ENCODE measurements around the gene IFI35. TPM values are rescaled to one million over a fixed set of nuclear protein-coding genes. Genes with fewer than 3 reads are reported as not detected.

Gene IFI35
- total RNA-seq, 4 donors from 2014 or later = 36.1 to 59.0 (median 37.9) TPM

GRCh38 chr17:43034894-43035293 is 28.3 kb downstream of the IFI35 start:
- no peaks in the 10 kb centered on the region for H3K9me3 ChIP-seq
- no peaks in the 10 kb centered on the region for H3K36me3 ChIP-seq
- TF ChIP-seq, protein P1, sequence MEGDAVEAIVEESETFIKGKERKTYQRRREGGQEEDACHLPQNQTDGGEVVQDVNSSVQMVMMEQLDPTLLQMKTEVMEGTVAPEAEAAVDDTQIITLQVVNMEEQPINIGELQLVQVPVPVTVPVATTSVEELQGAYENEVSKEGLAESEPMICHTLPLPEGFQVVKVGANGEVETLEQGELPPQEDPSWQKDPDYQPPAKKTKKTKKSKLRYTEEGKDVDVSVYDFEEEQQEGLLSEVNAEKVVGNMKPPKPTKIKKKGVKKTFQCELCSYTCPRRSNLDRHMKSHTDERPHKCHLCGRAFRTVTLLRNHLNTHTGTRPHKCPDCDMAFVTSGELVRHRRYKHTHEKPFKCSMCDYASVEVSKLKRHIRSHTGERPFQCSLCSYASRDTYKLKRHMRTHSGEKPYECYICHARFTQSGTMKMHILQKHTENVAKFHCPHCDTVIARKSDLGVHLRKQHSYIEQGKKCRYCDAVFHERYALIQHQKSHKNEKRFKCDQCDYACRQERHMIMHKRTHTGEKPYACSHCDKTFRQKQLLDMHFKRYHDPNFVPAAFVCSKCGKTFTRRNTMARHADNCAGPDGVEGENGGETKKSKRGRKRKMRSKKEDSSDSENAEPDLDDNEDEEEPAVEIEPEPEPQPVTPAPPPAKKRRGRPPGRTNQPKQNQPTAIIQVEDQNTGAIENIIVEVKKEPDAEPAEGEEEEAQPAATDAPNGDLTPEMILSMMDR (IDR thresholded peaks at IDR 0.05) = no peak
- TF ChIP-seq POLR2A (IDR thresholded peaks at IDR 0.05) = no peak
- no peak for TF ChIP-seq EP300 (IDR thresholded peaks at IDR 0.05)
- DNase-seq (ENCODE audit: low spot score in 2 of 2) = no peak
- no peak overlapping the region for H3K4me3 ChIP-seq
- H3K27me3 ChIP-seq = no peaks in the 10 kb centered on the region
- peaks cover 0 to 10% (median 0%) of the 10 kb centered on the region in 4 donors for H3K4me1 ChIP-seq
- 58 to 61% methylated on average over 3 of the region's 3 CpGs for WGBS, 2 donors
- no peak overlapping the region for H3K27ac ChIP-seq

DNA sequence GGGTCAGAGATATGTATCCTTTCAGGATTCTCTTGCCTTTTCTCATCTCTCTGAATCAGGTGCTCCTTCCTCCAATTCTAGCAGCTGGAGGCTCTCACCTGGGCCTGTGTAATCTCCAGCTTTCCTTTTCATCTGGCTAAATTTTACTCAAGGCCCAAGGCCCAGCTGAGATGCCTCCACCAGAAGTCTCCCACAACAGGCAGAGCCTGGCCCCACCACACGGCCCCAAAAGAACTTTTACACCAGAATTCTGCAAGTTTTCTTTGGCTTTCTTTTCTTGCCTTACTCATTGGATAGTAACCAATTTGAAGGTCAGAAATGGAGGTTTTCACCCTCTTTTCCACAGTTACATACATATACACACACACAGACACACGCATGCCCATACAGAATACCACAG is 33.1 kb downstream of the IFI35 start:
- TF ChIP-seq EP300 (IDR thresholded peaks at IDR 0.05) = no peak
- TF ChIP-seq, protein P1 (IDR thresholded peaks at IDR 0.05) = no peak
- no peak for TF ChIP-seq POLR2A (IDR thresholded peaks at IDR 0.05)
- H3K9me3 ChIP-seq = no peaks in the 10 kb centered on the region
- H3K36me3 ChIP-seq = no peaks in the 10 kb centered on the region
- H3K27me3 ChIP-seq = no peaks in the 10 kb centered on the region
- H3K4me1 ChIP-seq = peaks cover 0 to 6% (median 0%) of the 10 kb centered on the region in 4 donors
- WGBS, 2 donors = 91% methylated on average over 2 of the region's 2 CpGs
- no peak overlapping the region for H3K27ac ChIP-seq
- no peak for DNase-seq (ENCODE audit: low spot score in 2 of 2)
- no peak overlapping the region for H3K4me3 ChIP-seq

GRCh38 chr17:43040655-43041054 is 34.1 kb downstream of the IFI35 start:
- H3K9me3 ChIP-seq = no peaks in the 10 kb centered on the region
- H3K36me3 ChIP-seq = peaks cover 0 to 8% (median 0%) of the 10 kb centered on the region in 3 donors
- H3K27ac ChIP-seq = no peak overlapping the region
- peaks cover 0 to 4% (median 0%) of the 10 kb centered on the region in 4 donors for H3K4me1 ChIP-seq
- 83 to 87% methylated on average over 2 of the region's 2 CpGs for WGBS, 2 donors
- no peak overlapping the region for H3K4me3 ChIP-seq
- TF ChIP-seq, protein P1 (IDR thresholded peaks at IDR 0.05) = no peak
- TF ChIP-seq EP300 (IDR thresholded peaks at IDR 0.05) = no peak
- no peak for TF ChIP-seq POLR2A (IDR thresholded peaks at IDR 0.05)
- DNase-seq (ENCODE audit: low spot score in 2 of 2) = no peak
- H3K27me3 ChIP-seq = no peaks in the 10 kb centered on the region

GRCh38 chr17:43042025-43042628 is 35.5 kb downstream of the IFI35 start:
- no peak for DNase-seq (ENCODE audit: low spot score in 2 of 2)
- Histone ChIP-seq H3K4me1 (no peaks in the 10 kb centered on the region), H3K27ac (no peak overlapping the region), H3K27me3 (no peaks in the 10 kb centered on the region), H3K36me3 (peaks cover 0 to 8% (median 0%) of the 10 kb centered on the region in 3 donors), H3K9me3 (no peaks in the 10 kb centered on the region), H3K4me3 (no peak overlapping the region)
- WGBS, 2 donors = 66 to 68% methylated on average over 5 of the region's 5 CpGs
- TF ChIP-seq, protein P1 (IDR thresholded peaks at IDR 0.05) = no peak
- TF ChIP-seq EP300 (IDR thresholded peaks at IDR 0.05) = no peak

GRCh38 chr17:43043307-43043706 is 36.7 kb downstream of the IFI35 start:
- H3K9me3 ChIP-seq = no peaks in the 10 kb centered on the region
- H3K4me1 ChIP-seq = no peaks in the 10 kb centered on the region
- no peak overlapping the region for H3K4me3 ChIP-seq
- no peak overlapping the region for H3K27ac ChIP-seq
- peaks cover 0 to 8% (median 0%) of the 10 kb centered on the region in 3 donors for H3K36me3 ChIP-seq
- DNase-seq (ENCODE audit: low spot score in 2 of 2) = no peak
- TF ChIP-seq, protein P1 (IDR thresholded peaks at IDR 0.05) = no peak
- TF ChIP-seq POLR2A (IDR thresholded peaks at IDR 0.05) (no peak), EP300 (IDR thresholded peaks at IDR 0.05) (no peak)
- no peaks in the 10 kb centered on the region for H3K27me3 ChIP-seq
